Stomach (tissue), 9 donors: ENCODE measurements around the gene ZNF317. TPM values are rescaled to one million over a fixed set of nuclear protein-coding genes. Genes with fewer than 3 reads are reported as not detected.

Experiments
- DNase-seq, 2 donors: peaks; one replicate each; pipeline versions ENCODE4 v3.0.0 to v3.0.0-alpha.2; 2013 to 2019
- H3K27ac ChIP-seq, 5 donors: fragments of 200-600 bp in 4 of 5; sonication (generic) in 4 of 5; one replicate each; pipeline ENCODE4 v1.5.1; 2013 to 2019; ENCODE audit warnings: mild to moderate bottlenecking in 1 of 5, moderate library complexity in 1 of 5
- H3K27me3 ChIP-seq, 3 donors: fragments of 200-600 bp; sonication (generic); one replicate each; pipeline ENCODE4 v1.5.1; 2017 to 2019; ENCODE audit warnings: mixed run types in 1 of 3
- H3K36me3 ChIP-seq, 4 donors: fragments of 200-600 bp; sonication (generic); 1 replicate in 3 of 4; 2 replicates in 1 of 4; pipeline ENCODE4 v1.5.1; 2016 to 2019
- H3K4me1 ChIP-seq, 4 donors: fragments of 200-600 bp; sonication (generic); one replicate each; pipeline ENCODE4 v1.5.1; 2016 to 2019
- H3K4me3 ChIP-seq, 4 donors: fragments of 200-600 bp; sonication (generic) in 3 of 4; one replicate each; pipeline ENCODE4 v1.5.1; 2016 to 2019; ENCODE audit warnings: mild to moderate bottlenecking in 1 of 4
- H3K9me3 ChIP-seq, 4 donors: fragments of 200-600 bp; sonication (generic); one replicate each; pipeline ENCODE4 v1.5.1; 2016 to 2019
- EP300 ChIP-seq: sonication (generic); formaldehyde crosslinking; IDR thresholded peaks from one replicate; pipeline ENCODE4 v1.6.1; 2017; ENCODE audit warnings: antibody characterized with exemption
- POLR2A ChIP-seq, 4 donors: fragments of 450-650 bp; IDR thresholded peaks; one replicate each; pipeline ENCODE4 v1.6.1; 2016; ENCODE audit warnings: antibody characterized with exemption in 4 of 4, control low read depth in 2 of 4, mild to moderate bottlenecking in 1 of 4, moderate library complexity in 1 of 4
- POLR2AphosphoS5 ChIP-seq, 3 donors: sonication (generic); formaldehyde crosslinking; IDR thresholded peaks; one replicate each; pipeline ENCODE4 v1.6.1; 2016; ENCODE audit warnings: antibody characterized with exemption in 3 of 3
- WGBS, 5 donors: extraction: QIAGEN DNeasy Blood & Tissue Kit in 3 of 5; methylation state at CpG; one replicate each; pipeline versions ENCODE4 v1.1.5 to v1.1.7; 2013 to 2018; 5-methylcytosine and 5-hydroxymethylcytosine counted together
- intact Hi-C: fragments of 100-400 bp; cut with DNase I; formaldehyde crosslinking; loops from one replicate; pipeline ENCODE4 v1.15.1; 2023; ENCODE audit warnings: low total_unique reads
- polyA plus RNA-seq, 3 donors: library from polyadenylated mRNA; stranded (reverse); fragments of 200-250 nt; gene quantifications; one replicate each; pipeline ENCODE4 v1.2.3, GENCODE V29; 2013
- total RNA-seq, 5 donors: library from RNA; depleted of rRNA; stranded (reverse); fragments of >200 nt; gene quantifications; one replicate each; pipeline versions ENCODE4 v1.1.0 to v1.2.3, GENCODE V29; 2014 to 2016
- TF ChIP-seq, protein P1 (sequence below), 7 experiments: fragments of 450-650 bp in 4 of 7; fragments of 200-600 bp in 3 of 7; sonication (generic) in 3 of 7; IDR thresholded peaks; one replicate each; pipeline ENCODE4 v1.5.1; 2016 to 2019; ENCODE audit warnings: antibody characterized with exemption in 7 of 7, control low read depth in 2 of 7, mild to moderate bottlenecking in 1 of 7
- donor health status: healthy with polysubstance abuse.
- donor health status: Bipolar disorder and iron deficiency.
- donor health status: healthy.

The ZNF317 gene
- total and polyA plus RNA-seq, 8 donors: 17.8 to 33.6 (median 24.4) TPM

GRCh38 chr19:9146882-9147281 lies 6.7 kb downstream of the ZNF317 start:
- Histone ChIP-seq H3K4me1 (peaks cover 0 to 26% (median 5%) of the 10 kb centered on the region in 4 donors), H3K9me3 (peaks cover 9 to 34% (median 19%) of the 10 kb centered on the region in 4 donors), H3K4me3 (no peak overlapping the region), H3K36me3 (peaks cover 6 to 45% (median 39%) of the 10 kb centered on the region in 4 donors), H3K27me3 (no peaks in the 10 kb centered on the region), H3K27ac (no peak overlapping the region)
- intact Hi-C loops: no loop called here
- TF ChIP-seq POLR2AphosphoS5 (IDR thresholded peaks at IDR 0.05): no peak
- 87 to 100% (median 100%) methylated on average over 1 of the region's 1 CpG for WGBS, 5 donors
- no peak for DNase-seq

GRCh38 chr19:9148697-9149096 lies 8.5 kb downstream of the ZNF317 start:
- Histone ChIP-seq H3K36me3 (peaks cover 10 to 63% (median 57%) of the 10 kb centered on the region in 4 donors), H3K4me3 (no peak overlapping the region), H3K4me1 (peaks cover 0 to 10% (median 0%) of the 10 kb centered on the region in 4 donors), H3K27me3 (no peaks in the 10 kb centered on the region), H3K27ac (no peak overlapping the region), H3K9me3 (peaks cover 9 to 52% (median 32%) of the 10 kb centered on the region in 4 donors)
- WGBS, 5 donors: 94 to 98% (median 98%) methylated on average over 3 of the region's 3 CpGs
- DNase-seq: no peak
- TF ChIP-seq POLR2A (IDR thresholded peaks at IDR 0.05) (no peak), EP300 (no peak)
- intact Hi-C loops: no loop called here

DNA sequence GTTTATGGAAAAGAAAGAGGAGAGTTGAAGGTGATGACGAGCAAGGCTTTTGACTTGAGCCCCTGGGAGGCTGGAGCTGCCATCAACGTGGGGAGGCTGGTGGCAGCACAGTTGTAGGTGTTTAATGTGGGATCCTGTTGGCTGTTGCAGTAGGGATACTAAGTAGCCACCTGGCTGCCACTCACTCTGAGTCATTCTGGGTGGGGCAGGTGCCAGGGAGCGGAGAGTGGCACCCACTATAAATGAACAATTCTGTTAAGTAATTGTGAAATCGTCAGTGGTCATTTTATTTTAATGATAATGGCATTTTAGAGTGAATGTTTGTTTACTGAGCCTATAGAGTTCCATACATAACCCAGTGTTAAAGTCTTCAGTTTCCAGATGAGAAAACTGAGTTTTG lies 9.8 kb downstream of the ZNF317 start:
- intact Hi-C loops: no loop called here
- H3K36me3 ChIP-seq: peaks cover 10 to 67% (median 57%) of the 10 kb centered on the region in 4 donors
- TF ChIP-seq POLR2A (IDR thresholded peaks at IDR 0.05): no peak
- TF ChIP-seq POLR2AphosphoS5 (IDR thresholded peaks at IDR 0.05): no peak
- TF ChIP-seq, protein P1, sequence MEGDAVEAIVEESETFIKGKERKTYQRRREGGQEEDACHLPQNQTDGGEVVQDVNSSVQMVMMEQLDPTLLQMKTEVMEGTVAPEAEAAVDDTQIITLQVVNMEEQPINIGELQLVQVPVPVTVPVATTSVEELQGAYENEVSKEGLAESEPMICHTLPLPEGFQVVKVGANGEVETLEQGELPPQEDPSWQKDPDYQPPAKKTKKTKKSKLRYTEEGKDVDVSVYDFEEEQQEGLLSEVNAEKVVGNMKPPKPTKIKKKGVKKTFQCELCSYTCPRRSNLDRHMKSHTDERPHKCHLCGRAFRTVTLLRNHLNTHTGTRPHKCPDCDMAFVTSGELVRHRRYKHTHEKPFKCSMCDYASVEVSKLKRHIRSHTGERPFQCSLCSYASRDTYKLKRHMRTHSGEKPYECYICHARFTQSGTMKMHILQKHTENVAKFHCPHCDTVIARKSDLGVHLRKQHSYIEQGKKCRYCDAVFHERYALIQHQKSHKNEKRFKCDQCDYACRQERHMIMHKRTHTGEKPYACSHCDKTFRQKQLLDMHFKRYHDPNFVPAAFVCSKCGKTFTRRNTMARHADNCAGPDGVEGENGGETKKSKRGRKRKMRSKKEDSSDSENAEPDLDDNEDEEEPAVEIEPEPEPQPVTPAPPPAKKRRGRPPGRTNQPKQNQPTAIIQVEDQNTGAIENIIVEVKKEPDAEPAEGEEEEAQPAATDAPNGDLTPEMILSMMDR (IDR thresholded peaks at IDR 0.05): no peak
- TF ChIP-seq EP300: no peak
- no peak for DNase-seq
- H3K9me3 ChIP-seq: peaks cover 2 to 56% (median 35%) of the 10 kb centered on the region in 4 donors
- no peaks in the 10 kb centered on the region for H3K27me3 ChIP-seq
- 82 to 92% (median 89%) methylated on average over 4 of the region's 4 CpGs for WGBS, 5 donors
- H3K27ac ChIP-seq: no peak overlapping the region
- no peak overlapping the region for H3K4me3 ChIP-seq
- peaks cover 0 to 10% (median 0%) of the 10 kb centered on the region in 4 donors for H3K4me1 ChIP-seq

DNA sequence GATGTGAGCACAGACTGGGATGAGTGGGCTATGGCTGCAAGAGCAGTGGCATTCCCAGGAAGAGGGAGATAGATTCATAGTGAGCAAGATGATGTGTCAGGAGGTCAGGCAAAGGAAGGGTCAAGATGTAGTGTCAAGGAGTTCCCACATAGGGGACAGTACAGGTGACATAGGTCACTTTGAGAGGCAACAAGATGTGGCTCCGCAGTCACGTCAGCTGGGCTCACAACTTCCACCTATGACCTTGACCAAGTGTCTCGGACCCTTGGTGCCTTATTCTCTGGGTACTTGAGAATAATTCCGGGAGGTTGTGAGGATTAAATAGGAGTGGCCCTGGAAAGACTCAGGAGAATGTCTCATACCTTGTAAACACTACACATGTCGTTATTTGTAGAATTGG lies 10.5 kb downstream of the ZNF317 start:
- no peak for TF ChIP-seq EP300
- TF ChIP-seq POLR2AphosphoS5 (IDR thresholded peaks at IDR 0.05): no peak
- TF ChIP-seq, protein P1 (IDR thresholded peaks at IDR 0.05): no peak
- no peak for TF ChIP-seq POLR2A (IDR thresholded peaks at IDR 0.05)
- H3K27me3 ChIP-seq: no peaks in the 10 kb centered on the region
- peaks cover 5 to 56% (median 35%) of the 10 kb centered on the region in 4 donors for H3K9me3 ChIP-seq
- WGBS, 5 donors: 97 to 100% (median 98%) methylated on average over 5 of the region's 5 CpGs
- no peak for DNase-seq
- no peak overlapping the region for H3K27ac ChIP-seq
- peaks cover 0 to 10% (median 0%) of the 10 kb centered on the region in 4 donors for H3K4me1 ChIP-seq
- no peak overlapping the region for H3K4me3 ChIP-seq
- peaks cover 10 to 67% (median 59%) of the 10 kb centered on the region in 4 donors for H3K36me3 ChIP-seq
- intact Hi-C loops: no loop called here

DNA sequence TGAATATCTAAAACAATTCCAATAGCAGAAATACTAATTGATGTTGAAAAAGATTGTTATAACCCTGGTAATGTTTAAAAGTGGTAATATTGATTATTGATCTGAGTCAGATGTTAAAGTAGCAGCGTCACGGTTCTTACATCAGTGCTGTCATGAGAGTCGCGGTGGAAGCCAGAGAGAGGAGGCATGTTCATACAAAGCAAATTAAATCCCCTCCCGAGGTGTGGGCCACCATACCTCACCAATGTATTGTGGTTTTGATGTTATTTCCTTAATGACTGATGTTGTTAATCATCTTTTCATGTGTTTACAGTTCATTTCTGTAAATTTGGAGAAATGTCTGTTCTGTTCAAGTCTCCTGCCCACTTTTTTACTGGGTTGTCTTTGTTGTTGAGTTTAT lies 11.2 kb downstream of the ZNF317 start:
- Histone ChIP-seq H3K4me1 (peaks cover 0 to 10% (median 0%) of the 10 kb centered on the region in 4 donors), H3K4me3 (no peak overlapping the region), H3K9me3 (peaks cover 5 to 59% (median 39%) of the 10 kb centered on the region in 4 donors), H3K27me3 (no peaks in the 10 kb centered on the region), H3K27ac (no peak overlapping the region), H3K36me3 (peaks cover 10 to 67% (median 63%) of the 10 kb centered on the region in 4 donors)
- DNase-seq: no peak
- TF ChIP-seq, protein P1 (IDR thresholded peaks at IDR 0.05): no peak
- no peak for TF ChIP-seq POLR2A (IDR thresholded peaks at IDR 0.05)
- TF ChIP-seq EP300: no peak
- no peak for TF ChIP-seq POLR2AphosphoS5 (IDR thresholded peaks at IDR 0.05)
- WGBS, 5 donors: 88 to 98% (median 93%) methylated on average over 5 of the region's 5 CpGs
- intact Hi-C loops: no loop called here
